Gastrocnemius medialis (tissue), 4 donors: Measurements from ENCODE around the gene PFKFB4.

ENCODE experiments used
- POLR2A ChIP-seq, 2 donors: fragments of 450-650 bp; IDR thresholded peaks; one replicate each; pipeline ENCODE4 v1.6.1; 2017; ENCODE audit warnings: antibody characterized with exemption in 2 of 2, mild to moderate bottlenecking in 2 of 2, moderate library complexity in 2 of 2
- TF ChIP-seq, protein P1 (sequence below), 5 experiments: fragments of 450-650 bp in 3 of 5; fragments of 200-600 bp in 2 of 5; sonication (generic) in 2 of 5; IDR thresholded peaks in 4 of 5; conservative IDR thresholded peaks in 1 of 5; 1 replicate in 4 of 5; 2 replicates in 1 of 5; pipeline ENCODE4 v1.5.1; 2016 to 2019; ENCODE audit warnings: antibody characterized with exemption in 5 of 5, mild to moderate bottlenecking in 3 of 5, moderate library complexity in 3 of 5

- TF ChIP-seq, protein P1, sequence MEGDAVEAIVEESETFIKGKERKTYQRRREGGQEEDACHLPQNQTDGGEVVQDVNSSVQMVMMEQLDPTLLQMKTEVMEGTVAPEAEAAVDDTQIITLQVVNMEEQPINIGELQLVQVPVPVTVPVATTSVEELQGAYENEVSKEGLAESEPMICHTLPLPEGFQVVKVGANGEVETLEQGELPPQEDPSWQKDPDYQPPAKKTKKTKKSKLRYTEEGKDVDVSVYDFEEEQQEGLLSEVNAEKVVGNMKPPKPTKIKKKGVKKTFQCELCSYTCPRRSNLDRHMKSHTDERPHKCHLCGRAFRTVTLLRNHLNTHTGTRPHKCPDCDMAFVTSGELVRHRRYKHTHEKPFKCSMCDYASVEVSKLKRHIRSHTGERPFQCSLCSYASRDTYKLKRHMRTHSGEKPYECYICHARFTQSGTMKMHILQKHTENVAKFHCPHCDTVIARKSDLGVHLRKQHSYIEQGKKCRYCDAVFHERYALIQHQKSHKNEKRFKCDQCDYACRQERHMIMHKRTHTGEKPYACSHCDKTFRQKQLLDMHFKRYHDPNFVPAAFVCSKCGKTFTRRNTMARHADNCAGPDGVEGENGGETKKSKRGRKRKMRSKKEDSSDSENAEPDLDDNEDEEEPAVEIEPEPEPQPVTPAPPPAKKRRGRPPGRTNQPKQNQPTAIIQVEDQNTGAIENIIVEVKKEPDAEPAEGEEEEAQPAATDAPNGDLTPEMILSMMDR (IDR thresholded peaks at IDR 0.05 in 4 of 5, conservative IDR thresholded peaks at IDR 0.05 in 1 of 5), result no peak
- TF ChIP-seq POLR2A (IDR thresholded peaks at IDR 0.05), result no peak
Measured at GRCh38 chr3:48470286-48470685, 86.3 kb downstream of the PFKFB4 start.
